Naive thymus-derived CD4-positive, alpha-beta T cell (primary cell): ENCODE results near the gene AAMDC. TPM values are rescaled to one million over a fixed set of nuclear protein-coding genes. Genes with fewer than 3 reads are reported as not detected.
"Not testable (repeated sequence)": the region's sequence is repeated elsewhere in the genome, so short reads cannot be mapped to it uniquely, and the experiment has no call there.

Experiments used
- ATAC-seq: fragments of 150-1000 bp; cut with Tn5 transposase; 2 replicates; pipeline ENCODE4 v1.10.0; 2021; ENCODE audit warnings: mild to moderate bottlenecking, moderate library complexity
- CTCF ChIA-PET: fragments of 350-600 bp; sonication (Branson Sonifier 250); formaldehyde crosslinking; loops from one replicate; lab custom pipeline; 2021; ENCODE audit warnings: antibody characterized with exemption; lab: Charles Lee
- POLR2A ChIA-PET: fragments of 350-600 bp; sonication (Branson Sonifier 250); formaldehyde crosslinking; loops from one replicate; lab custom pipeline; 2021; ENCODE audit warnings: antibody characterized with exemption, inconsistent platforms; lab: Charles Lee
- DNase-seq, 9 donors: peaks; one replicate each; pipeline versions ENCODE4 v3.0.0 to v3.0.0-alpha.2; 2020 to 2022; ENCODE audit warnings: mixed read lengths in 1 of 9
- H3K27ac ChIP-seq: one replicate; pipeline ENCODE4 v1.7.0; 2013; ENCODE audit warnings: mild to moderate bottlenecking, low read depth, low read length, moderate library complexity
- H3K27me3 ChIP-seq, 2 donors: one replicate each; pipeline ENCODE4 v1.7.0; 2013; ENCODE audit warnings: low read length in 2 of 2, mild to moderate bottlenecking in 2 of 2, moderate library complexity in 2 of 2; ENCODE audit not compliant: control insufficient read depth in 2 of 2, insufficient read depth in 2 of 2
- H3K36me3 ChIP-seq, 3 experiments: 1 replicate in 2 of 3; 2 replicates in 1 of 3; pipeline ENCODE4 v1.7.0; 2013; ENCODE audit warnings: low read length in 3 of 3, mild to moderate bottlenecking in 3 of 3, moderate library complexity in 1 of 3; ENCODE audit not compliant: insufficient read depth in 3 of 3, control insufficient read depth in 2 of 3
- H3K4me1 ChIP-seq, 2 donors: one replicate each; pipeline ENCODE4 v1.7.0; 2013; ENCODE audit warnings: low read length in 2 of 2, mild to moderate bottlenecking in 2 of 2, moderate library complexity in 1 of 2; ENCODE audit not compliant: control insufficient read depth in 2 of 2, insufficient read depth in 2 of 2
- H3K4me3 ChIP-seq: 2 replicates; pipeline ENCODE4 v1.7.0; 2013; ENCODE audit warnings: mild to moderate bottlenecking, low read length
- H3K9me3 ChIP-seq, 3 experiments: 1 replicate in 2 of 3; 2 replicates in 1 of 3; pipeline ENCODE4 v1.7.0; 2013; ENCODE audit warnings: low read length in 3 of 3; ENCODE audit not compliant: control insufficient read depth in 2 of 3
- H3K27ac Mint-ChIP-seq, 9 donors: one replicate each; pipeline ENCODE4 v1.8.0; 2020 to 2022; ENCODE audit warnings: mixed read lengths in 9 of 9, mild to moderate bottlenecking in 8 of 9, moderate library complexity in 5 of 9, inconsistent platforms in 2 of 9
- H3K27me3 Mint-ChIP-seq, 5 donors: one replicate each; pipeline ENCODE4 v1.8.0; 2021 to 2022; ENCODE audit warnings: mixed read lengths in 5 of 5, mild to moderate bottlenecking in 1 of 5
- H3K36me3 Mint-ChIP-seq, 5 donors: one replicate each; pipeline ENCODE4 v1.8.0; 2020 to 2022; ENCODE audit warnings: mixed read lengths in 5 of 5, mild to moderate bottlenecking in 3 of 5, inconsistent platforms in 1 of 5
- H3K4me1 Mint-ChIP-seq, 7 donors: one replicate each; pipeline ENCODE4 v1.8.0; 2020 to 2022; ENCODE audit warnings: mixed read lengths in 7 of 7, mild to moderate bottlenecking in 3 of 7, inconsistent platforms in 1 of 7
- H3K4me3 Mint-ChIP-seq, 10 donors: one replicate each; pipeline ENCODE4 v1.8.0; 2020 to 2022; ENCODE audit warnings: mild to moderate bottlenecking in 10 of 10, mixed read lengths in 10 of 10, moderate library complexity in 6 of 10, inconsistent platforms in 2 of 10
- H3K9me3 Mint-ChIP-seq, 11 donors: one replicate each; pipeline ENCODE4 v1.8.0; 2020 to 2022; ENCODE audit warnings: mixed read lengths in 11 of 11, mild to moderate bottlenecking in 4 of 11, inconsistent platforms in 1 of 11, moderate library complexity in 1 of 11
- intact Hi-C, 2 donors: fragments of 100-400 bp; cut with micrococcal nuclease; formaldehyde crosslinking; loops; one replicate each; pipeline ENCODE4 v1.15.1; 2023
- polyA plus RNA-seq, 2 donors: library from polyadenylated mRNA; unstranded; fragments of 300-500 nt; fragmentation: Illumina TruSeq; gene quantifications; one replicate each; pipeline ENCODE4 v1.2.3, GENCODE V29; 2021
- total RNA-seq, 6 experiments: library from RNA in 5 of 6; stranded (reverse) in 5 of 6; gene quantifications; 1 replicate in 5 of 6; 2 replicates in 1 of 6; pipeline ENCODE4 v1.2.3 and lab custom pipeline; 2021 to 2026

AAMDC gene
- total and polyA plus RNA-seq, 7 experiments from 2014 or later: 5.2 to 25.5 (median 8.6) TPM

GRCh38 chr11:77913608-77914306 lies 92.8 kb downstream of the AAMDC start:
- POLR2A ChIA-PET, intact Hi-C loops, H3K27ac ChIP-seq, ATAC-seq, H3K4me1 Mint-ChIP-seq, H3K9me3 Mint-ChIP-seq, H3K4me1 ChIP-seq, H3K4me3 ChIP-seq, H3K27ac Mint-ChIP-seq, H3K9me3 ChIP-seq, H3K27me3 Mint-ChIP-seq, H3K4me3 Mint-ChIP-seq, DNase-seq, CTCF ChIA-PET, H3K27me3 ChIP-seq: not testable (repeated sequence)
- H3K36me3 Mint-ChIP-seq: peaks cover 9 to 37% (median 21%) of the 10 kb centered on the region in 5 donors
- H3K36me3 ChIP-seq: peaks cover 0 to 24% (median under 1%) of the 10 kb centered on the region in 3 experiments

- H3K27me3 Mint-ChIP-seq, H3K4me1 ChIP-seq, intact Hi-C loops, DNase-seq, H3K4me1 Mint-ChIP-seq, H3K9me3 ChIP-seq, ATAC-seq, POLR2A ChIA-PET, H3K4me3 Mint-ChIP-seq, H3K27ac Mint-ChIP-seq, H3K4me3 ChIP-seq, CTCF ChIA-PET, H3K27me3 ChIP-seq, H3K27ac ChIP-seq, H3K9me3 Mint-ChIP-seq: not testable (repeated sequence)
- H3K36me3 ChIP-seq: peaks cover 0 to 24% (median 3%) of the 10 kb centered on the region in 3 experiments
- H3K36me3 Mint-ChIP-seq: peaks cover 9 to 38% (median 21%) of the 10 kb centered on the region in 5 donors
Observed at GRCh38 chr11:77914307-77914791, 93.4 kb downstream of the AAMDC start.

DNA sequence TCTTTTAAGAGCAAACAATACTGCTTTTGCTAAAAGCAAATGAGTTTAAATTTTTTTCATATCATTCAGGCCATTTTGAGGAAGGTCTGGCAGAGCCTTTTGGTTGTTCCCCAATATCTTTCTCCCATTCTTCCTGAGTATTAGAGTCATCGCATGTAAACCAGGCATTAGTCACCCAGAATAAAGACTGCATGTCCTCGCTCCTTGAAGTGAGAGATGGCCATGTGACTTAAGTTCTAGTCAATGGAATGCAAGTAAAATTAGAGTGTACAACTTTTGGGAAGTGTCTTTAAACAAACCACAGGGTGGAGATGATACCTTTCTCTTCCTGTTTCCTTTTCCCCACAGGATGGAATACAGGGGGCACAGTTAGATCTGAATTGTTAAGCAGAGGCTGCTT lies 96.8 kb downstream of the AAMDC start:
- H3K27ac ChIP-seq, DNase-seq, H3K27me3 Mint-ChIP-seq, H3K9me3 ChIP-seq, intact Hi-C loops, CTCF ChIA-PET, H3K27me3 ChIP-seq, H3K4me1 Mint-ChIP-seq, H3K4me3 Mint-ChIP-seq, H3K9me3 Mint-ChIP-seq, ATAC-seq, H3K4me3 ChIP-seq, H3K4me1 ChIP-seq, H3K27ac Mint-ChIP-seq, POLR2A ChIA-PET: not testable (repeated sequence)
- peaks cover 0 to 24% (median 3%) of the 10 kb centered on the region in 3 experiments for H3K36me3 ChIP-seq
- H3K36me3 Mint-ChIP-seq: peaks cover 4 to 27% (median 10%) of the 10 kb centered on the region in 5 donors

Other genes starting within 250 kb of the AAMDC start
- gene AQP11, start 231.2 kb upstream of the AAMDC start, total RNA-seq: 1 to 10 TPM in 1 of 5 experiments, under 1 TPM in 3, not detected in 1; 0.27 to 1.1 (median 0.58) TPM
- under 1 TPM; 0.84 TPM for gene AQP11, start 231.2 kb upstream of the AAMDC start, polyA plus RNA-seq
- 100 to 1,000 TPM in 4 of 5 experiments, 10 to 100 TPM in 1; 82.2 to 149 (median 113) TPM for gene CLNS1A, start 183.3 kb upstream of the AAMDC start, total RNA-seq
- gene CLNS1A, start 183.3 kb upstream of the AAMDC start, polyA plus RNA-seq: 100 to 1,000 TPM; 139 to 145 TPM
- 100 to 1,000 TPM in 2 of 5 experiments, 10 to 100 TPM in 3; 59.0 to 113 (median 88.9) TPM for gene RSF1, start 422 bp upstream of the AAMDC start, total RNA-seq
- 10 to 100 TPM; 33.3 to 38.4 TPM for gene RSF1, start 422 bp upstream of the AAMDC start, polyA plus RNA-seq
- gene INTS4, start 173.5 kb downstream of the AAMDC start, total RNA-seq: 10 to 100 TPM; 54.4 to 87.0 (median 65.0) TPM
- gene INTS4, start 173.5 kb downstream of the AAMDC start, polyA plus RNA-seq: 10 to 100 TPM; 40.9 to 42.6 TPM
- under 1 TPM in 1 of 5 experiments, not detected in 4; 0.19 TPM for gene KCTD14, start 202.1 kb downstream of the AAMDC start, total RNA-seq
- gene KCTD14, start 202.1 kb downstream of the AAMDC start, polyA plus RNA-seq: under 1 TPM; 0.28 to 0.50 TPM
- not detected for gene THRSP, start 242.7 kb downstream of the AAMDC start, total RNA-seq
- not detected for gene THRSP, start 242.7 kb downstream of the AAMDC start, polyA plus RNA-seq